GM21619 (cell line): ENCODE data around the gene LAMB2.
A peak's percentile ranks its signal among the peaks of the same experiment; 100 is the strongest.

Source experiments
- ATAC-seq: cut with Tn5 transposase; IDR thresholded peaks from one replicate; pipeline ENCODE4 v1.9.1; 2021; ENCODE audit not compliant: unreplicated experiment

LAMB2 gene

GRCh38 chr3:49122022-49122421 is 10.8 kb downstream of the LAMB2 start:
- no peak for ATAC-seq

- no peak for ATAC-seq
Measured at GRCh38 chr3:49121132-49121736, 11.6 kb downstream of the LAMB2 start.

GRCh38 chr3:49120438-49121131 is 12.3 kb downstream of the LAMB2 start, which contains the start of gene USP19:
Gene USP19 (minus strand): TSS chr3:49120823. CDS start chr3:49119145, 1,678 bp downstream.
- peak; percentile 87 for ATAC-seq

- no peak for ATAC-seq
Measured at GRCh38 chr3:49120096-49120437, 12.8 kb downstream of the LAMB2 start.

GRCh38 chr3:49119439-49119838 is 13.4 kb downstream of the LAMB2 start:
- no peak for ATAC-seq

GRCh38 chr3:49119036-49119435 is 13.8 kb downstream of the LAMB2 start:
- ATAC-seq: no peak

GRCh38 chr3:49112262-49112661 is 20.6 kb downstream of the LAMB2 start:
- no peak for ATAC-seq

GRCh38 chr3:49111347-49111746 is 21.5 kb downstream of the LAMB2 start:
- no peak for ATAC-seq

- no peak for ATAC-seq
Measured at GRCh38 chr3:49110780-49111179, 22.1 kb downstream of the LAMB2 start.

GRCh38 chr3:49108346-49108745 is 24.5 kb downstream of the LAMB2 start:
- no peak for ATAC-seq

- peak; percentile 95 for ATAC-seq
Measured at GRCh38 chr3:49104427-49105291, 28.2 kb downstream of the LAMB2 start, which contains the start of gene QARS1. Gene QARS1 (minus strand): TSS chr3:49104757. CDS start chr3:49104733, 24 bp downstream.

- ATAC-seq: no peak
Measured at GRCh38 chr3:49104052-49104426, 28.8 kb downstream of the LAMB2 start.

GRCh38 chr3:49100046-49100615 is 32.7 kb downstream of the LAMB2 start:
- no peak for ATAC-seq

GRCh38 chr3:49098910-49099630 is 33.8 kb downstream of the LAMB2 start:
- ATAC-seq: no peak

- ATAC-seq: no peak
Measured at GRCh38 chr3:49098429-49098828, 34.4 kb downstream of the LAMB2 start.

- peak; percentile 78 for ATAC-seq
Measured at GRCh38 chr3:49093853-49094767, 38.7 kb downstream of the LAMB2 start, which contains the start of gene QRICH1. Gene QRICH1 (minus strand): TSS chr3:49094071. CDS start chr3:49077017, 17,054 bp downstream.

GRCh38 chr3:49092938-49093852 is 39.7 kb downstream of the LAMB2 start:
- ATAC-seq: peak; percentile 30

GRCh38 chr3:49081429-49081828 is 51.4 kb downstream of the LAMB2 start:
- no peak for ATAC-seq

- no peak for ATAC-seq
Measured at GRCh38 chr3:49079270-49079669, 53.6 kb downstream of the LAMB2 start.
